Measurements from ENCODE around the gene SLFN12L. TPM values are rescaled to one million over a fixed set of nuclear protein-coding genes. Genes with fewer than 3 reads are reported as not detected.

SLFN12L gene
- total and polyA plus RNA-seq, 10 of the 15 experiments (the other 5 are each of a cell fraction or from before 2014, with no cell fraction given), result 1.0 to 21.3 (median 9.4) TPM

DNA sequence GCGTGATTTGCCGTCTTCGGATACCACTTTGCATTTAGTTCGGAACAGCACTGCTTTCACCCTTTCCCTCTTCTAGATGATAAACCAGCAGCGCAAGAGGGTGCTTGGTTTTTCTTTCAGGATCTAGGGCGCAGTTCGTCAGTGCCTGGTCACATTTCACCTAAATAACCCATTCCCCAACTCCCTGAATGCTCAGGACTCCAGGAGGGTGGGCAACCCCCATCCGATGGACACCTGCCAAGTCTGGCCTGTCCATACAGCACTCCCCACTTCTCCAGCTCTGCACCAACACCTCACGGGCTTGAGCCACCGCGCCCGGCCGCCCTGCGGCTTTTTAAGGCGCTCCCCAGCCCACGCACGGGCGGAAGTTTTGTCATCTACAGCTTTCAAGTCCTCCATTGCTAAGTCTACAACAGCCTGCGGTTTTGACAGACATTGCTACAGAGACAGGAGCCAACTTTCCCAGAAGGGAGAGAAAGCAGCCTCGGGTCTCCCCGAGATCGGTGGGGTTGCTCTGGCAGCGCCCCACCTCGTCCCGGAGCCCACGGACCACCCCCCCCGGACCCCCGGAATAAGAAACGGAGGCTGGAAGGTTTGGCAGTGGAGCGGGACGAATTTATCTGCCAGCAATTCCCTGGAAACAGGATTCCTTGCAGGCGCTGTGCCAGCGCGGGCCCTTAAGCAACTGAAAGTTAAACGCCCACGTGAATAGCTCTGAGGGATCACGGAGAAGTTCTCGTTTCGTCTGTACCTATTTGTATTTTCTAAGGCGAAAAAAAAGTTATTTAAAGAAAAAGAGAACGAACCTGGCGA lies 50.4 kb downstream of the SLFN12L start:
- WGBS (ENCODE audit: insufficient coverage, insufficient replicate concordance, low lambda C conversion rate, missing lambda C conversion rate), result 17% methylated on average over 42 of the region's 42 CpGs
- TF ChIP-seq RFX5 (IDR thresholded peaks at IDR 0.05; ENCODE audit: low read depth, low read length) (no peak), ZNF24 (IDR thresholded peaks at IDR 0.05) (no peak), SUPT20H (IDR thresholded peaks at IDR 0.05; ENCODE audit: borderline replicate concordance, control insufficient read depth, low read depth, low read length) (no peak), FOXK2 (IDR thresholded peaks at IDR 0.05) (no peak), EGR1 (IDR thresholded peaks at IDR 0.05; ENCODE audit: borderline replicate concordance in 1 of 2, low read depth in 2 of 2, low read length in 2 of 2) (peak in 1 of 2 experiments; percentile 93; a peak in 2 of 3 replicates), MLLT1 (IDR thresholded peaks at IDR 0.05) (no peak; the same call in 1 of the 2 replicates), ZBED1 (IDR thresholded peaks at IDR 0.05; ENCODE audit: borderline replicate concordance) (no peak), IRF4 (IDR thresholded peaks at IDR 0.05; ENCODE audit: low read depth, low read length) (no peak), SMARCA5 (IDR thresholded peaks at IDR 0.05) (no peak; the same call in 1 of the 2 replicates), NFYA (IDR thresholded peaks at IDR 0.05; ENCODE audit: borderline replicate concordance, low read depth, low read length) (no peak), YY1 (IDR thresholded peaks at IDR 0.05; ENCODE audit: low read depth, low read length) (peak; percentile 86), E4F1 (IDR thresholded peaks at IDR 0.05; ENCODE audit: borderline replicate concordance, partially characterized antibody) (no peak)
- TF ChIP-seq, protein P1, sequence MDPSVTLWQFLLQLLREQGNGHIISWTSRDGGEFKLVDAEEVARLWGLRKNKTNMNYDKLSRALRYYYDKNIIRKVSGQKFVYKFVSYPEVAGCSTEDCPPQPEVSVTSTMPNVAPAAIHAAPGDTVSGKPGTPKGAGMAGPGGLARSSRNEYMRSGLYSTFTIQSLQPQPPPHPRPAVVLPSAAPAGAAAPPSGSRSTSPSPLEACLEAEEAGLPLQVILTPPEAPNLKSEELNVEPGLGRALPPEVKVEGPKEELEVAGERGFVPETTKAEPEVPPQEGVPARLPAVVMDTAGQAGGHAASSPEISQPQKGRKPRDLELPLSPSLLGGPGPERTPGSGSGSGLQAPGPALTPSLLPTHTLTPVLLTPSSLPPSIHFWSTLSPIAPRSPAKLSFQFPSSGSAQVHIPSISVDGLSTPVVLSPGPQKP (IDR thresholded peaks at IDR 0.05; ENCODE audit: low read depth, low read length), result no peak
- TF ChIP-seq, protein P2, sequence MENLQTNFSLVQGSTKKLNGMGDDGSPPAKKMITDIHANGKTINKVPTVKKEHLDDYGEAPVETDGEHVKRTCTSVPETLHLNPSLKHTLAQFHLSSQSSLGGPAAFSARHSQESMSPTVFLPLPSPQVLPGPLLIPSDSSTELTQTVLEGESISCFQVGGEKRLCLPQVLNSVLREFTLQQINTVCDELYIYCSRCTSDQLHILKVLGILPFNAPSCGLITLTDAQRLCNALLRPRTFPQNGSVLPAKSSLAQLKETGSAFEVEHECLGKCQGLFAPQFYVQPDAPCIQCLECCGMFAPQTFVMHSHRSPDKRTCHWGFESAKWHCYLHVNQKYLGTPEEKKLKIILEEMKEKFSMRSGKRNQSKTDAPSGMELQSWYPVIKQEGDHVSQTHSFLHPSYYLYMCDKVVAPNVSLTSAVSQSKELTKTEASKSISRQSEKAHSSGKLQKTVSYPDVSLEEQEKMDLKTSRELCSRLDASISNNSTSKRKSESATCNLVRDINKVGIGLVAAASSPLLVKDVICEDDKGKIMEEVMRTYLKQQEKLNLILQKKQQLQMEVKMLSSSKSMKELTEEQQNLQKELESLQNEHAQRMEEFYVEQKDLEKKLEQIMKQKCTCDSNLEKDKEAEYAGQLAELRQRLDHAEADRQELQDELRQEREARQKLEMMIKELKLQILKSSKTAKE (IDR thresholded peaks at IDR 0.05; ENCODE audit: low read depth, poor library complexity, severe bottlenecking), result no peak

More for the DNA sequence above, 50.4 kb downstream of the SLFN12L start:
- ChIA-PET SMC1A (ENCODE audit: uncharacterized antibody, unreplicated experiment) (interaction anchor here (0.9 to 3.6 kb wide), 11 partner anchors 9 to 174 kb away, joined by 3 to 25 read pairs (median 4); partner anchors contain the start of gene SLFN13), CTCF (interaction anchor here (0.8 to 3.2 kb wide), 10 partner anchors 13 to 175 kb away, joined by 3 to 27 read pairs (median 4); partner anchors contain the start of genes PEX12, SLFN12L and SLFN13), POLR2A (interaction anchor here (0.9 to 2.4 kb wide), 5 partner anchors 22 to 118 kb away, joined by 3 to 13 read pairs (median 3); partner anchors contain the start of genes SLFN12 and SLFN13), RAD21 (ENCODE audit: unreplicated experiment) (interaction anchor here (0.7 to 4.1 kb wide), 8 partner anchors 39 to 641 kb away, joined by 3 to 29 read pairs (median 12); partner anchors contain the start of genes SLFN11, SLFN12L and SLFN13)
- in situ Hi-C loops (cut with MboI) (no loop called here), intact Hi-C loops (cut with micrococcal nuclease; ENCODE audit: unreplicated experiment) (no loop called here)
- Histone ChIP-seq H4K20me1 (ENCODE audit: control insufficient read depth, insufficient read depth) (no peaks in the 10 kb centered on the region), H3K36me3 (ENCODE audit: control insufficient read depth in 2 of 2, insufficient read depth in 2 of 2, low read length in 1 of 2) (peaks cover 0 to 5% of the 10 kb centered on the region in 2 experiments; a peak in 1 of 4 replicates), H3K4me2 (ENCODE audit: control insufficient read depth, insufficient read depth) (peak overlapping the region; percentile 81), H3K27ac (ENCODE audit: control insufficient read depth, insufficient read depth) (peak overlapping the region; percentile 43), H3K9me3 (replicated peaks; ENCODE audit: control insufficient read depth, insufficient read depth, low read length) (peaks cover 3% of the 10 kb centered on the region; the same call in 1 of the 3 replicates), H3K4me1 (ENCODE audit: control insufficient read depth, insufficient read depth, low read length) (peaks cover 12% of the 10 kb centered on the region), H3K27me3 (replicated peaks in 1 of 2; ENCODE audit: control insufficient read depth in 2 of 2, insufficient read depth in 2 of 2, low read length in 1 of 2) (no peaks in the 10 kb centered on the region), H3K4me3 (peak overlapping the region; percentile 66), H3K9ac (ENCODE audit: control insufficient read depth, insufficient read depth, low read length) (peak overlapping the region; percentile 28), H2AFZ (ENCODE audit: control insufficient read depth, low read depth, low read length) (peak overlapping the region; percentile 61), H3K79me2 (ENCODE audit: control insufficient read depth, insufficient read depth, low read length) (no peaks in the 10 kb centered on the region)
- BruUV-seq (replicated peaks), result no TSS peak
- DNase-seq (ENCODE audit: low read depth, low spot score) (peak; percentile 23), ATAC-seq (peak; percentile 88), FAIRE-seq (peak; percentile 41)

All from GM12878 (cell line).